K562 (cell line): Measurements from ENCODE around the gene SETD4. TPM values are rescaled to one million over a fixed set of nuclear protein-coding genes. Genes with fewer than 3 reads are reported as not detected.

Source experiments
- ATAC-seq: fragments of 200-7000 bp; cut with Tn5 transposase; 3 replicates; pipeline ENCODE4 v1.9.1; 2020; ENCODE audit warnings: moderate library complexity
- BruUV-seq: library from RNA; stranded (reverse); fragments of 400-500 nt; replicated peaks from 2 replicates; lab custom pipeline; 2021; lab: Mats Ljungman, UMichigan
- CTCF ChIA-PET: fragments of 300-600 bp; formaldehyde crosslinking; extraction: SDS; loops from one replicate; lab custom pipeline; 2021; ENCODE audit warnings: low intra/inter-chr PET ratio; lab: Yijun Ruan, JAX
- POLR2A ChIA-PET: fragments of 300-600, 350-650 bp; sonication (Branson Sonifier 250); formaldehyde crosslinking; extraction: SDS; loops from one replicate; lab custom pipeline; 2021; ENCODE audit warnings: antibody characterized with exemption, inconsistent platforms; lab: Yijun Ruan, JAX
- DNase-seq, 4 experiments: peaks; one replicate each; pipeline versions ENCODE4 v3.0.0 to v3.0.0-alpha.2; 2011 to 2018; ENCODE audit warnings: low spot score in 3 of 4, mixed read lengths in 3 of 4; ENCODE audit errors: extremely low read depth in 1 of 4
- FAIRE-seq: peaks from 2 replicates; lab custom pipeline; 2011; peaks lifted over from hg19 to GRCh38; lab: Jason Lieb, UNC
- H2AFZ ChIP-seq: 2 replicates; pipeline ENCODE4 v1.6.0; 2011; ENCODE audit warnings: low read depth, low read length, control low read depth, inconsistent platforms
- H3K27ac ChIP-seq: fragments of 200-600 bp; 3 replicates; pipeline ENCODE4 v1.8.0; 2011; ENCODE audit warnings: low read depth, mild to moderate bottlenecking, control low read depth, inconsistent platforms, low read length, moderate library complexity, mixed read lengths; ENCODE audit errors: extremely low read depth
- H3K27me3 ChIP-seq, 2 experiments: fragments of 300-600 bp in 1 of 2; 2 replicates in 1 of 2; 3 replicates in 1 of 2; pipeline versions ENCODE4 v1.6.0 to v1.8.0; 2011; ENCODE audit warnings: inconsistent platforms in 2 of 2, low read length in 2 of 2, mild to moderate bottlenecking in 1 of 2, mixed read lengths in 1 of 2, moderate library complexity in 1 of 2; ENCODE audit not compliant: control insufficient read depth in 2 of 2, insufficient read depth in 2 of 2
- H3K36me3 ChIP-seq: fragments of 300-600 bp; 3 replicates; pipeline ENCODE4 v1.8.0; 2011; ENCODE audit warnings: mild to moderate bottlenecking, low read length, inconsistent platforms; ENCODE audit not compliant: control insufficient read depth, insufficient read depth
- H3K4me1 ChIP-seq, 2 experiments: fragments of 200-600 bp in 1 of 2; replicated peaks in 1 of 2; 2 replicates in 1 of 2; 3 replicates in 1 of 2; pipeline versions ENCODE4 v1.5.1 to v1.8.0; 2011; ENCODE audit warnings: inconsistent platforms in 2 of 2, low read length in 2 of 2, mild to moderate bottlenecking in 1 of 2, mixed read lengths in 1 of 2, moderate library complexity in 1 of 2; ENCODE audit not compliant: control insufficient read depth in 2 of 2, insufficient read depth in 2 of 2
- H3K4me2 ChIP-seq: 2 replicates; pipeline ENCODE4 v1.6.1; 2011; ENCODE audit warnings: low read length, control low read depth, inconsistent platforms, mixed read lengths; ENCODE audit not compliant: insufficient read depth
- H3K4me3 ChIP-seq: fragments of 200-600 bp; sonication (generic), shearing (Covaris generic); 2 replicates; pipeline ENCODE4 v1.5.1; 2016; ENCODE audit warnings: control low read depth, inconsistent platforms
- H3K79me2 ChIP-seq: fragments of 200-600 bp; 3 replicates; pipeline ENCODE4 v1.8.0; 2011; ENCODE audit warnings: low read length, inconsistent platforms; ENCODE audit not compliant: control insufficient read depth, insufficient read depth
- H3K9ac ChIP-seq, 2 experiments: 2 replicates each; pipeline versions ENCODE4 v1.6.0 to v1.6.1; 2011; ENCODE audit warnings: low read depth in 2 of 2, low read length in 2 of 2, control low read depth in 1 of 2, inconsistent platforms in 1 of 2, mild to moderate bottlenecking in 1 of 2, mixed read lengths in 1 of 2; ENCODE audit not compliant: insufficient read depth in 1 of 2
- H3K9me1 ChIP-seq: one replicate; pipeline ENCODE4 v1.6.0; 2011; ENCODE audit warnings: inconsistent platforms, mild to moderate bottlenecking, low read length, moderate library complexity; ENCODE audit not compliant: control insufficient read depth, insufficient read depth
- H3K9me3 ChIP-seq: replicated peaks from 2 replicates; pipeline ENCODE4 v1.5.1; 2011; ENCODE audit warnings: low read depth, low read length, inconsistent platforms; ENCODE audit not compliant: control insufficient read depth, insufficient read depth
- H4K20me1 ChIP-seq: replicated peaks from 2 replicates; pipeline ENCODE4 v1.6.1; 2011; ENCODE audit warnings: low read length, inconsistent platforms, mixed read lengths; ENCODE audit not compliant: control insufficient read depth, insufficient read depth
- MGA ChIP-seq: fragments of 450-650 bp; IDR thresholded peaks from 2 replicates; pipeline ENCODE4 v1.6.1; 2016; ENCODE audit warnings: mild to moderate bottlenecking, moderate library complexity
- NFIC ChIP-seq: fragments of 450-650 bp; IDR thresholded peaks from 2 replicates; pipeline ENCODE4 v1.6.1; 2017; ENCODE audit warnings: mild to moderate bottlenecking, inconsistent platforms
- WGBS: fragments of 100-300 bp; shearing (Covaris generic); methylation state at CpG from one replicate; pipeline ENCODE4 v1.1.6; 2016; ENCODE audit warnings: low coverage, mixed read lengths; ENCODE audit not compliant: insufficient coverage; ENCODE audit errors: missing lambda C conversion rate; 5-methylcytosine and 5-hydroxymethylcytosine counted together
- in situ Hi-C: fragments of 300-500 bp; cut with MboI; formaldehyde crosslinking; loops from 4 replicates; pipeline ENCODE4 v1.15.0; 2018; ENCODE audit warnings: inconsistent platforms, mixed read lengths
- intact Hi-C: fragments of 100-400 bp; cut with micrococcal nuclease; formaldehyde crosslinking; loops from 2 replicates; pipeline ENCODE4 v1.14.2; 2022
- polyA plus RNA-seq, 8 experiments: library from polyadenylated mRNA; depleted of rRNA in 4 of 8; stranded (reverse) in 5 of 8; unstranded in 3 of 8; fragments of >200 nt; fragmentation: Nextera tagmentation in 2 of 8; fragmentation: Illumina TruSeq in 1 of 8; extraction: Ambion mirVana in 2 of 8; extraction: Trizol in 1 of 8; gene quantifications; 2 replicates each; pipeline versions ENCODE4 v1.2.1 to v1.2.3, GENCODE V29; 2011 to 2014; ENCODE audit warnings: inconsistent platforms in 1 of 8, missing spikeins in 1 of 8
- total RNA-seq, 7 experiments: library from RNA; depleted of rRNA in 6 of 7; stranded (reverse); fragments of >200 nt in 6 of 7; fragmentation: Illumina TruSeq in 2 of 7; extraction: Trizol in 2 of 7; gene quantifications; 2 replicates each; pipeline versions ENCODE4 v1.2.1 to v1.2.3, GENCODE V29; 2011 to 2021; ENCODE audit warnings: low replicate concordance in 1 of 7

The SETD4 gene
- total and polyA plus RNA-seq, 9 of the 15 experiments (the other 6 are each of a cell fraction or from before 2014, with no cell fraction given): 16.1 to 51.3 (median 25.7) TPM

GRCh38 chr21:35991131-35991530 lies 69.2 kb downstream of the SETD4 start:
- intact Hi-C loops: no loop called here
- no peak for FAIRE-seq
- H3K4me2 ChIP-seq: no peak overlapping the region

More at GRCh38 chr21:35991131-35991530, 69.2 kb downstream of the SETD4 start:
- no peaks in the 10 kb centered on the region for H4K20me1 ChIP-seq
- ChIA-PET CTCF (no interaction called here), POLR2A (no interaction called here)
- TF ChIP-seq NFIC (peak; percentile 38; the same call in 1 of the 2 replicates), MGA (no peak)
- no peak overlapping the region for H3K27ac ChIP-seq
- H3K27me3 ChIP-seq: peaks cover 23 to 52% of the 10 kb centered on the region in 2 experiments
- in situ Hi-C loops: no loop called here
- DNase-seq (no peak), ATAC-seq (peak; percentile 26; the same call in 1 of the 3 replicates)
- no peaks in the 10 kb centered on the region for H3K79me2 ChIP-seq
- H3K4me3 ChIP-seq: no peak overlapping the region
- no peaks in the 10 kb centered on the region for H3K4me1 ChIP-seq
- no peaks in the 10 kb centered on the region for H3K36me3 ChIP-seq
- WGBS: 20% methylated on average over 6 of the region's 6 CpGs
- no TSS peak for BruUV-seq
- no peaks in the 10 kb centered on the region for H3K9me1 ChIP-seq
- H3K9ac ChIP-seq: no peak overlapping the region
- no peak overlapping the region for H2AFZ ChIP-seq
- H3K9me3 ChIP-seq: no peaks in the 10 kb centered on the region; the same call in 1 of the 2 replicates
